SK-N-SH (cell line): ENCODE data around the gene GPR179. TPM values are rescaled to one million over a fixed set of nuclear protein-coding genes. Genes with fewer than 3 reads are reported as not detected.

Source experiments
- CTCF ChIA-PET: fragments of 300-600, 350-600 bp; formaldehyde crosslinking; extraction: SDS; loops from one replicate; lab custom pipeline; 2021; lab: Yijun Ruan, JAX
- POLR2A ChIA-PET: fragments of 350-600 bp; sonication (Branson Sonifier 250); formaldehyde crosslinking; extraction: SDS; loops from one replicate; lab custom pipeline; 2020; ENCODE audit warnings: antibody characterized with exemption, inconsistent platforms; lab: Yijun Ruan, JAX
- DNase-seq: peaks from one replicate; pipeline ENCODE4 v3.0.0; 2012
- H2AFZ ChIP-seq: fragments of 200-600 bp; sonication (generic); 2 replicates; pipeline ENCODE4 v1.8.1; 2016; ENCODE audit warnings: antibody characterized with exemption, mild to moderate bottlenecking, low read depth
- H3F3A ChIP-seq: fragments of 200-600 bp; sonication (generic); replicated peaks from 2 replicates; pipeline ENCODE3; 2016; ENCODE audit warnings: antibody characterized with exemption, mild to moderate bottlenecking; ENCODE audit not compliant: insufficient read depth
- H3K27ac ChIP-seq, 2 experiments: fragments of 200-500 bp in 1 of 2; fragments of 200-600 bp in 1 of 2; sonication (Bioruptor generic) in 1 of 2; sonication (generic), shearing (Covaris generic) in 1 of 2; 2 replicates each; pipeline versions ENCODE4 v1.5.1 to v1.6.1; 2014 to 2016; ENCODE audit warnings: low read depth in 2 of 2, inconsistent platforms in 1 of 2, low read length in 1 of 2, mild to moderate bottlenecking in 1 of 2, mixed read lengths in 1 of 2
- H3K27me3 ChIP-seq: fragments of 200-600 bp; sonication (generic), shearing (Covaris generic); 2 replicates; pipeline ENCODE4 v1.6.1; 2016; ENCODE audit warnings: mixed run types; ENCODE audit not compliant: insufficient read depth
- H3K36me3 ChIP-seq, 2 experiments: fragments of 200-500 bp in 1 of 2; fragments of 200-600 bp in 1 of 2; sonication (Bioruptor generic) in 1 of 2; sonication (generic) in 1 of 2; replicated peaks in 1 of 2; 2 replicates each; pipeline versions ENCODE3 to v1.5.1; 2014 to 2016; ENCODE audit warnings: low read length in 1 of 2, mild to moderate bottlenecking in 1 of 2; ENCODE audit not compliant: insufficient read depth in 2 of 2, control insufficient read depth in 1 of 2
- H3K4me1 ChIP-seq, 2 experiments: fragments of 200-500 bp in 1 of 2; fragments of 200-600 bp in 1 of 2; sonication (Bioruptor generic) in 1 of 2; sonication (generic), shearing (Covaris generic) in 1 of 2; 2 replicates each; pipeline versions ENCODE4 v1.5.1 to v1.6.1; 2014 to 2016; ENCODE audit warnings: low read depth in 1 of 2, low read length in 1 of 2, mixed run types in 1 of 2; ENCODE audit not compliant: insufficient read depth in 2 of 2, control insufficient read depth in 1 of 2
- H3K4me2 ChIP-seq: fragments of 200-600 bp; sonication (generic), shearing (Covaris generic); 2 replicates; pipeline ENCODE4 v1.6.1; 2017; ENCODE audit warnings: mixed run types
- H3K4me3 ChIP-seq, 2 experiments: fragments of 200-500 bp in 1 of 2; fragments of 200-600 bp in 1 of 2; sonication (Bioruptor generic) in 1 of 2; sonication (generic), shearing (Covaris generic) in 1 of 2; 2 replicates each; pipeline versions ENCODE4 v1.5.1 to v1.8.1; 2014 to 2016; ENCODE audit warnings: low read depth in 2 of 2, inconsistent platforms in 1 of 2, low read length in 1 of 2, mild to moderate bottlenecking in 1 of 2, mixed read lengths in 1 of 2, moderate library complexity in 1 of 2
- H3K79me2 ChIP-seq: fragments of 200-600 bp; sonication (generic); 2 replicates; pipeline ENCODE4 v1.8.1; 2017; ENCODE audit warnings: mild to moderate bottlenecking; ENCODE audit not compliant: insufficient read depth
- H3K9ac ChIP-seq: fragments of 200-600 bp; sonication (generic); 2 replicates; pipeline ENCODE4 v1.6.1; 2017; ENCODE audit warnings: mixed run types
- H3K9me2 ChIP-seq: fragments of 200-600 bp; sonication (generic); 2 replicates; pipeline ENCODE4 v1.6.1; 2017; ENCODE audit warnings: mixed run types
- H3K9me3 ChIP-seq: fragments of 200-600 bp; sonication (generic); 2 replicates; pipeline ENCODE4 v1.6.1; 2017; ENCODE audit warnings: mixed run types, mild to moderate bottlenecking, moderate library complexity
- H4K20me1 ChIP-seq: fragments of 200-600 bp; sonication (generic); 2 replicates; pipeline ENCODE4 v1.6.1; 2017; ENCODE audit warnings: mild to moderate bottlenecking, mixed run types; ENCODE audit not compliant: insufficient read depth
- CHD2 ChIP-seq: fragments of 150-350 bp; IDR thresholded peaks from 2 replicates; pipeline ENCODE4 v1.6.1; 2018; ENCODE audit warnings: low read length; ENCODE audit not compliant: partially characterized antibody
- EP300 ChIP-seq, 2 experiments: IDR thresholded peaks; 2 replicates each; pipeline versions ENCODE4 v1.4.0 to v1.6.1; 2012; ENCODE audit warnings: borderline replicate concordance in 1 of 2, low read depth in 1 of 2, low read length in 1 of 2
- GATA2 ChIP-seq: sonication (generic); formaldehyde crosslinking; IDR thresholded peaks from 2 replicates; pipeline ENCODE4 v1.5.0; 2020; ENCODE audit warnings: mild to moderate bottlenecking, missing genetic modification reagents
- MXI1 ChIP-seq: IDR thresholded peaks from 2 replicates; pipeline ENCODE4 v1.6.1; 2012; ENCODE audit warnings: mild to moderate bottlenecking, low read depth, low read length, improper control_type of control experiment
- RAD21 ChIP-seq: IDR thresholded peaks from 2 replicates; pipeline ENCODE4 v1.6.1; 2012; ENCODE audit warnings: mild to moderate bottlenecking, low read length
- RFX5 ChIP-seq: IDR thresholded peaks from 2 replicates; pipeline ENCODE4 v1.6.1; 2012; ENCODE audit warnings: mild to moderate bottlenecking, improper control_type of control experiment, low read length
- SMC3 ChIP-seq: IDR thresholded peaks from 2 replicates; pipeline ENCODE4 v1.6.1; 2012; ENCODE audit warnings: low read depth, low read length, improper control_type of control experiment
- TEAD4 ChIP-seq: IDR thresholded peaks from 2 replicates; pipeline ENCODE4 v1.4.0; 2012; ENCODE audit warnings: mild to moderate bottlenecking, borderline replicate concordance; ENCODE audit not compliant: insufficient read depth
- WGBS: methylation state at CpG from one replicate; pipeline ENCODE4 v1.1.6; 2017; ENCODE audit warnings: low lambda C conversion rate; 5-methylcytosine and 5-hydroxymethylcytosine counted together
- polyA plus RNA-seq, 3 experiments: library from polyadenylated mRNA; depleted of rRNA; stranded (reverse); fragments of >200 nt; gene quantifications; 2 replicates each; pipeline ENCODE4 v1.2.3, GENCODE V29; 2012
- TF ChIP-seq, protein P1 (sequence below): fragments of 150-350 bp; IDR thresholded peaks from 2 replicates; pipeline ENCODE4 v1.6.1; 2016; ENCODE audit warnings: mild to moderate bottlenecking, low read depth, low read length
- TF ChIP-seq, protein P2 (sequence below): IDR thresholded peaks from 2 replicates; pipeline ENCODE4 v1.6.1; 2012; ENCODE audit warnings: mild to moderate bottlenecking, low read depth, low read length, moderate library complexity
- TF ChIP-seq, protein P3 (sequence below): IDR thresholded peaks from 2 replicates; pipeline ENCODE4; 2012

Gene GPR179
- polyA plus RNA-seq, 1 of the 3 experiments (the other 2 are of a cell fraction), result 0.02 TPM

DNA sequence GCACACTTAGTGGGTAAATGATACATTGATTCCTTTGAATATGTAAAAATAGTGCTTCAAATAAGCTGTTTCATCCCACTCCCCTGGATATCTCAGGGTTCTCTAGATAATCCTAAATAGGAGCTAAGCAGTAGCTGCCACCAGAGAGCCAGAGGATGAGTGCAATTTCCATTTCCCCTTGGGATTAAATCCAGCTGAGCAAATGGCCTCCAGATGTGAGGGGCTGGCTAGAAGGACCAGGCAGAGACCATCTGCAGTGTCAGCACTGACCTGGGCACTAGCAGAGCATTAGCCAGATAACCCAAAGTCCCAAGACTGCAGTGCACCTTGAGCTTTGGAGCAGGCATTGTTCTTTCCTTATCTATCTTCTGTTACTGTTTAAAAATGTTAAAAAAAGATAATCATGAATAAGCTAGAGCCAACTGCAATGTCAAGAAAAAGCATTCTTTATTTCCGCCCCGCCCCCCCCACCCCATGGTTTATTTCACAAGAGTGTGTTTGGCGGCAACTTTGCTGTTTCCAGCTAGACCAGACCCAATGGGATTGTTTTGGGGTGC, 19.5 kb downstream of the GPR179 start:
- Histone ChIP-seq H3K27ac (peak overlapping the region in 1 of 2 experiments; percentile 48; a peak in 1 of 4 replicates), H3K4me1 (peaks cover 0 to 30% of the 10 kb centered on the region in 2 experiments; a peak in 2 of 4 replicates), H3F3A (no peaks in the 10 kb centered on the region), H3K9ac (no peak overlapping the region), H3K4me3 (no peak overlapping the region), H2AFZ (no peak overlapping the region), H3K27me3 (no peaks in the 10 kb centered on the region), H3K36me3 (peaks cover 9 to 20% of the 10 kb centered on the region in 2 experiments), H3K9me3 (no peaks in the 10 kb centered on the region), H3K4me2 (no peak overlapping the region), H3K79me2 (no peaks in the 10 kb centered on the region), H4K20me1 (no peaks in the 10 kb centered on the region), H3K9me2 (no peaks in the 10 kb centered on the region)
- DNase-seq, result peak; percentile 60
- ChIA-PET POLR2A (interaction anchor here (0.7 kb wide), 1 partner anchor 8 kb away, joined by 6 read pairs; no protein-coding TSS in a partner anchor), CTCF (interaction anchor here (0.9 to 23.5 kb wide), 5 partner anchors 10 to 283 kb away, joined by 3 to 303 read pairs (median 6); partner anchors contain the start of genes GPR179 and SOCS7)
- peak; percentile 15 for TF ChIP-seq CHD2
- no peak for TF ChIP-seq RAD21
- 97% methylated on average over 3 of the region's 3 CpGs for WGBS

DNA sequence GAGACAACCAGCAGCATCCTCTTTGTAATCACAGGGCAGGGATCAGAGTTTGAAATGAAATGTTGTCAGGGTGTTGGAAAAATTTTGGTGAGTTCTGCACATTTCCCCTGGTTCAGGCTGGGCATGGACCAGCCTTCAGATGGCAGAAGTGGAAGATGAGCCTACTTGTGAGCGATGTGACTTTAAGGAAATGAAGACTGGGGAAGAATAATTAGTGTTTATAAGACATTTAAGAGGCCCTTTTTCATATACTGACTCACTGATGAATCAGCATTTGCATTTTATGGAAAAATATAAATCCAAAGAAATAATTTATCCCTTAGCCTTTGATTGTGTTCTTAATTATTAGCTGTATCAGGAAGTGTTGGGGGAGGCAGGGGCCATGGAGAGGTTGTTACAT, 20.9 kb downstream of the GPR179 start:
- Histone ChIP-seq H3K9ac (no peak overlapping the region), H3K4me3 (no peak overlapping the region), H3K79me2 (no peaks in the 10 kb centered on the region), H2AFZ (no peak overlapping the region), H4K20me1 (no peaks in the 10 kb centered on the region), H3K9me3 (no peaks in the 10 kb centered on the region), H3K9me2 (no peaks in the 10 kb centered on the region), H3K4me1 (peaks cover 0 to 30% of the 10 kb centered on the region in 2 experiments; a peak in 2 of 4 replicates), H3K27me3 (no peaks in the 10 kb centered on the region), H3K4me2 (no peak overlapping the region), H3K36me3 (peaks cover 9 to 21% of the 10 kb centered on the region in 2 experiments), H3F3A (no peaks in the 10 kb centered on the region), H3K27ac (no peak overlapping the region)
- WGBS, result 100% methylated on average over 1 of the region's 1 CpG
- ChIA-PET CTCF (interaction anchor here (0.9 to 23.5 kb wide), 6 partner anchors 11 to 102 kb away, joined by 3 to 303 read pairs (median 4); partner anchors contain the start of genes GPR179 and SOCS7), POLR2A (no interaction called here)
- no peak for TF ChIP-seq GATA2 (CRISPR knock-in tag)
- TF ChIP-seq, protein P1, sequence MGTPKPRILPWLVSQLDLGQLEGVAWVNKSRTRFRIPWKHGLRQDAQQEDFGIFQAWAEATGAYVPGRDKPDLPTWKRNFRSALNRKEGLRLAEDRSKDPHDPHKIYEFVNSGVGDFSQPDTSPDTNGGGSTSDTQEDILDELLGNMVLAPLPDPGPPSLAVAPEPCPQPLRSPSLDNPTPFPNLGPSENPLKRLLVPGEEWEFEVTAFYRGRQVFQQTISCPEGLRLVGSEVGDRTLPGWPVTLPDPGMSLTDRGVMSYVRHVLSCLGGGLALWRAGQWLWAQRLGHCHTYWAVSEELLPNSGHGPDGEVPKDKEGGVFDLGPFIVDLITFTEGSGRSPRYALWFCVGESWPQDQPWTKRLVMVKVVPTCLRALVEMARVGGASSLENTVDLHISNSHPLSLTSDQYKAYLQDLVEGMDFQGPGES, result no peak
- TF ChIP-seq SMC3, result no peak
- no peak for TF ChIP-seq TEAD4
- TF ChIP-seq EP300 (IDR thresholded peaks at IDR 0.05; ENCODE audit: borderline replicate concordance in 1 of 2, low read depth in 1 of 2, low read length in 1 of 2), result no peak
- no peak for DNase-seq

DNA sequence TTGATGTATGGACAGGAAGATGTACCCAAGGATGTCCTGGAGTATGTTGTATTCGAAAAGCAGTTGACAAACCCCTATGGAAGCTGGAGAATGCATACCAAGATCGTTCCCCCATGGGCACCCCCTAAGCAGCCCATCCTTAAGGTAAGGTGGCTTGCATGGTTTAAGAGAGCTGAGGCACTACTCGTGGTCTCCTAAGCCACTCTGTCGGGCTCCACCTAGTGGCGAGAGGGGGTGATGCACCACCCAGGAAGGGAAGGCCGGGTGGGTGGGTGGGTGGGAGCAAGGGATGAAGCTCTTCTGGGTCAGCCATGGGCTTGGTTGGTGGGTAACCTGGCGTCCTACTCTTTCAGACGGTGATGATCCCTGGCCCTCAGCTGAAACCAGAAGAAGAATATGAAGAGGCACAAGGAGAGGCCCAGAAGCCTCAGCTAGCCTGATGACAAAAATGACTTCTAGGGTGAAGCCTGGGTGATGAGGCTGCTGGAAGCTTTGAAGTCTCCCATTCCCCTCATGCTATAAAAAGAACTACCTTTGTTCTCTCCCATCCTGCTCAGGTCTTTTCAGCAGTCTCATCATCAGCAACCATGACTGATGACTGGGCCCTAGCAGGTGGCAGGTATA, 21.5 kb downstream of the GPR179 start:
- ChIA-PET POLR2A (no interaction called here), CTCF (interaction anchor here (0.7 to 23.5 kb wide), 9 partner anchors 9 to 121 kb away, joined by 3 to 303 read pairs (median 4); partner anchors contain the start of genes GPR179 and SOCS7)
- 20% methylated on average over 5 of the region's 8 CpGs for WGBS
- no peak overlapping the region for H3K4me2 ChIP-seq
- peaks cover 9 to 21% of the 10 kb centered on the region in 2 experiments for H3K36me3 ChIP-seq
- no peaks in the 10 kb centered on the region for H3F3A ChIP-seq
- H3K9me3 ChIP-seq, result no peaks in the 10 kb centered on the region
- no peaks in the 10 kb centered on the region for H3K9me2 ChIP-seq
- peaks cover 0 to 30% of the 10 kb centered on the region in 2 experiments; a peak in 2 of 4 replicates for H3K4me1 ChIP-seq
- H2AFZ ChIP-seq, result no peak overlapping the region
- H4K20me1 ChIP-seq, result no peaks in the 10 kb centered on the region
- no peak overlapping the region for H3K4me3 ChIP-seq
- no peak overlapping the region for H3K27ac ChIP-seq
- DNase-seq, result peak; percentile 85
- H3K9ac ChIP-seq, result no peak overlapping the region
- no peaks in the 10 kb centered on the region for H3K79me2 ChIP-seq
- H3K27me3 ChIP-seq, result no peaks in the 10 kb centered on the region
- TF ChIP-seq, protein P2, sequence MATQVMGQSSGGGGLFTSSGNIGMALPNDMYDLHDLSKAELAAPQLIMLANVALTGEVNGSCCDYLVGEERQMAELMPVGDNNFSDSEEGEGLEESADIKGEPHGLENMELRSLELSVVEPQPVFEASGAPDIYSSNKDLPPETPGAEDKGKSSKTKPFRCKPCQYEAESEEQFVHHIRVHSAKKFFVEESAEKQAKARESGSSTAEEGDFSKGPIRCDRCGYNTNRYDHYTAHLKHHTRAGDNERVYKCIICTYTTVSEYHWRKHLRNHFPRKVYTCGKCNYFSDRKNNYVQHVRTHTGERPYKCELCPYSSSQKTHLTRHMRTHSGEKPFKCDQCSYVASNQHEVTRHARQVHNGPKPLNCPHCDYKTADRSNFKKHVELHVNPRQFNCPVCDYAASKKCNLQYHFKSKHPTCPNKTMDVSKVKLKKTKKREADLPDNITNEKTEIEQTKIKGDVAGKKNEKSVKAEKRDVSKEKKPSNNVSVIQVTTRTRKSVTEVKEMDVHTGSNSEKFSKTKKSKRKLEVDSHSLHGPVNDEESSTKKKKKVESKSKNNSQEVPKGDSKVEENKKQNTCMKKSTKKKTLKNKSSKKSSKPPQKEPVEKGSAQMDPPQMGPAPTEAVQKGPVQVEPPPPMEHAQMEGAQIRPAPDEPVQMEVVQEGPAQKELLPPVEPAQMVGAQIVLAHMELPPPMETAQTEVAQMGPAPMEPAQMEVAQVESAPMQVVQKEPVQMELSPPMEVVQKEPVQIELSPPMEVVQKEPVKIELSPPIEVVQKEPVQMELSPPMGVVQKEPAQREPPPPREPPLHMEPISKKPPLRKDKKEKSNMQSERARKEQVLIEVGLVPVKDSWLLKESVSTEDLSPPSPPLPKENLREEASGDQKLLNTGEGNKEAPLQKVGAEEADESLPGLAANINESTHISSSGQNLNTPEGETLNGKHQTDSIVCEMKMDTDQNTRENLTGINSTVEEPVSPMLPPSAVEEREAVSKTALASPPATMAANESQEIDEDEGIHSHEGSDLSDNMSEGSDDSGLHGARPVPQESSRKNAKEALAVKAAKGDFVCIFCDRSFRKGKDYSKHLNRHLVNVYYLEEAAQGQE, result no peak
- TF ChIP-seq RFX5 (no peak), MXI1 (no peak), SMC3 (peak; percentile 30; the same call in 1 of the 2 replicates), GATA2 (CRISPR knock-in tag) (no peak)
- TF ChIP-seq, protein P3, sequence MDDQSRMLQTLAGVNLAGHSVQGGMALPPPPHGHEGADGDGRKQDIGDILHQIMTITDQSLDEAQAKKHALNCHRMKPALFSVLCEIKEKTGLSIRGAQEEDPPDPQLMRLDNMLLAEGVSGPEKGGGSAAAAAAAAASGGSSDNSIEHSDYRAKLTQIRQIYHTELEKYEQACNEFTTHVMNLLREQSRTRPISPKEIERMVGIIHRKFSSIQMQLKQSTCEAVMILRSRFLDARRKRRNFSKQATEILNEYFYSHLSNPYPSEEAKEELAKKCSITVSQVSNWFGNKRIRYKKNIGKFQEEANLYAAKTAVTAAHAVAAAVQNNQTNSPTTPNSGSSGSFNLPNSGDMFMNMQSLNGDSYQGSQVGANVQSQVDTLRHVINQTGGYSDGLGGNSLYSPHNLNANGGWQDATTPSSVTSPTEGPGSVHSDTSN, result no peak
- TF ChIP-seq, protein P1, result no peak
